NCI-H510A (cell line): ENCODE measurements around the gene IRF2BP2.
"Not testable (repeated sequence)": the region's sequence is repeated elsewhere in the genome, so short reads cannot be mapped to it uniquely, and the experiment has no call there.

Experiments
- DNase-seq: peaks from one replicate; lab custom pipeline; 2025; lab: John Stamatoyannopoulos, UW

The IRF2BP2 gene

GRCh38 chr1:234610061-234610665 lies at the start of gene IRF2BP2:
Gene IRF2BP2, minus strand, starts transcription at chr1:234610178. Its CDS starts 684 bp downstream, at chr1:234609494.
- DNase-seq, result peak; percentile 81

- no peak for DNase-seq
Measured at GRCh38 chr1:234659538-234659937, 49.6 kb upstream of the IRF2BP2 start.

GRCh38 chr1:234658138-234658537 lies 48.2 kb upstream of the IRF2BP2 start:
- no peak for DNase-seq

GRCh38 chr1:234656944-234657654 lies 47.1 kb upstream of the IRF2BP2 start:
- no peak for DNase-seq

- no peak for DNase-seq
Measured at GRCh38 chr1:234656070-234656895, 46.3 kb upstream of the IRF2BP2 start.

- DNase-seq, result no peak
Measured at GRCh38 chr1:234655328-234656069, 45.5 kb upstream of the IRF2BP2 start.

GRCh38 chr1:234654002-234654733 lies 44.2 kb upstream of the IRF2BP2 start:
- no peak for DNase-seq

GRCh38 chr1:234649432-234650081 lies 39.6 kb upstream of the IRF2BP2 start:
- no peak for DNase-seq

- DNase-seq, result no peak
Measured at GRCh38 chr1:234647758-234648157, 37.8 kb upstream of the IRF2BP2 start.

- peak; percentile 43 for DNase-seq
Measured at GRCh38 chr1:234647245-234647644, 37.3 kb upstream of the IRF2BP2 start.

- no peak for DNase-seq
Measured at GRCh38 chr1:234645964-234646363, 36.0 kb upstream of the IRF2BP2 start.

GRCh38 chr1:234645474-234645953 lies 35.5 kb upstream of the IRF2BP2 start:
- DNase-seq, result no peak

- no peak for DNase-seq
Measured at GRCh38 chr1:234644928-234645327, 35.0 kb upstream of the IRF2BP2 start.

GRCh38 chr1:234643850-234644134 lies 33.8 kb upstream of the IRF2BP2 start:
- no peak for DNase-seq

GRCh38 chr1:234643111-234643849 lies 33.3 kb upstream of the IRF2BP2 start:
- DNase-seq, result no peak

GRCh38 chr1:234642428-234642827 lies 32.5 kb upstream of the IRF2BP2 start:
- no peak for DNase-seq

GRCh38 chr1:234639961-234640360 lies 30.0 kb upstream of the IRF2BP2 start:
- no peak for DNase-seq

GRCh38 chr1:234638832-234639799 lies 29.1 kb upstream of the IRF2BP2 start:
- no peak for DNase-seq

- DNase-seq, result not testable (repeated sequence)
Measured at GRCh38 chr1:234634922-234635321, 24.9 kb upstream of the IRF2BP2 start.
